GM10248 (cell line): Measurements from ENCODE around the gene PET100.

ENCODE experiments used
- CTCF ChIA-PET: fragments of 300-600 bp; sonication (Branson Sonifier 250); formaldehyde crosslinking; extraction: SDS; loops from one replicate; lab custom pipeline; 2021; ENCODE audit warnings: antibody characterized with exemption; lab: Yijun Ruan, JAX
- POLR2A ChIA-PET: fragments of 350-650 bp; sonication (Branson Sonifier 250); formaldehyde crosslinking; extraction: SDS; loops from one replicate; lab custom pipeline; 2020; ENCODE audit warnings: antibody characterized with exemption; lab: Yijun Ruan, JAX
- DNase-seq: peaks from one replicate; pipeline ENCODE4 v3.0.0; 2012; ENCODE audit errors: extremely low spot score
- TF ChIP-seq, protein P1 (sequence below): IDR thresholded peaks from 2 replicates; pipeline ENCODE4 v1.5.1; 2012; ENCODE audit warnings: mild to moderate bottlenecking, low read depth; ENCODE audit errors: extremely low read depth, missing control alignments, control extremely low read depth

Gene PET100

GRCh38 chr19:7597689-7598088 lies 31.9 kb upstream of the PET100 start:
- no peak for DNase-seq
- ChIA-PET CTCF (interaction anchor here (0.9 to 1.6 kb wide), 4 partner anchors 10 to 203 kb away, joined by 3 to 5 read pairs (median 4); no protein-coding TSS in a partner anchor), POLR2A (no interaction called here)
- TF ChIP-seq, protein P1, sequence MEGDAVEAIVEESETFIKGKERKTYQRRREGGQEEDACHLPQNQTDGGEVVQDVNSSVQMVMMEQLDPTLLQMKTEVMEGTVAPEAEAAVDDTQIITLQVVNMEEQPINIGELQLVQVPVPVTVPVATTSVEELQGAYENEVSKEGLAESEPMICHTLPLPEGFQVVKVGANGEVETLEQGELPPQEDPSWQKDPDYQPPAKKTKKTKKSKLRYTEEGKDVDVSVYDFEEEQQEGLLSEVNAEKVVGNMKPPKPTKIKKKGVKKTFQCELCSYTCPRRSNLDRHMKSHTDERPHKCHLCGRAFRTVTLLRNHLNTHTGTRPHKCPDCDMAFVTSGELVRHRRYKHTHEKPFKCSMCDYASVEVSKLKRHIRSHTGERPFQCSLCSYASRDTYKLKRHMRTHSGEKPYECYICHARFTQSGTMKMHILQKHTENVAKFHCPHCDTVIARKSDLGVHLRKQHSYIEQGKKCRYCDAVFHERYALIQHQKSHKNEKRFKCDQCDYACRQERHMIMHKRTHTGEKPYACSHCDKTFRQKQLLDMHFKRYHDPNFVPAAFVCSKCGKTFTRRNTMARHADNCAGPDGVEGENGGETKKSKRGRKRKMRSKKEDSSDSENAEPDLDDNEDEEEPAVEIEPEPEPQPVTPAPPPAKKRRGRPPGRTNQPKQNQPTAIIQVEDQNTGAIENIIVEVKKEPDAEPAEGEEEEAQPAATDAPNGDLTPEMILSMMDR: no peak

DNA sequence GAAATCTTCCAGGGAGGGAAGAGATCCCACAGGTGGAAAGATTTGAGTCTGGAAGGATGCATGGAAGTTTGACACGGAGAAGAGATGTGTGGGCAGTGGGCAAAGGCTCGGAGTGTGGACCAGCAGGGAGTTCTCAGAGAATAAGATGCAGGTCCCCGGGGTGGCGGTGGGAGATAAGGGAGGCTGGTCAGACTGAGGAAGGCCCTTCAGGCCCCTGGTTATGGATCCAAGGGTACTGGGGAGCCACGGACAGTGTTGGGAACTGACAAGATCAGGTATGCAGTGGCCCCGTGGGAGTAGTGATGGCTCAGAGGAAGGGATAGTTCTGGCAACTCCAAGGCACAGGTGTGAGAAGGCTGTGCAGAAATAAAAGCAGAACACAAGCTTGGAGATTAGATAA lies 31.4 kb upstream of the PET100 start:
- DNase-seq: no peak
- TF ChIP-seq, protein P1: no peak
- ChIA-PET POLR2A (no interaction called here), CTCF (interaction anchor here (0.9 to 1.6 kb wide), 4 partner anchors 11 to 202 kb away, joined by 3 to 5 read pairs (median 4); no protein-coding TSS in a partner anchor)

GRCh38 chr19:7600721-7601120 lies 28.9 kb upstream of the PET100 start:
- POLR2A ChIA-PET: no interaction called here
- TF ChIP-seq, protein P1: no peak
- no peak for DNase-seq
- CTCF ChIA-PET: no interaction called here

DNA sequence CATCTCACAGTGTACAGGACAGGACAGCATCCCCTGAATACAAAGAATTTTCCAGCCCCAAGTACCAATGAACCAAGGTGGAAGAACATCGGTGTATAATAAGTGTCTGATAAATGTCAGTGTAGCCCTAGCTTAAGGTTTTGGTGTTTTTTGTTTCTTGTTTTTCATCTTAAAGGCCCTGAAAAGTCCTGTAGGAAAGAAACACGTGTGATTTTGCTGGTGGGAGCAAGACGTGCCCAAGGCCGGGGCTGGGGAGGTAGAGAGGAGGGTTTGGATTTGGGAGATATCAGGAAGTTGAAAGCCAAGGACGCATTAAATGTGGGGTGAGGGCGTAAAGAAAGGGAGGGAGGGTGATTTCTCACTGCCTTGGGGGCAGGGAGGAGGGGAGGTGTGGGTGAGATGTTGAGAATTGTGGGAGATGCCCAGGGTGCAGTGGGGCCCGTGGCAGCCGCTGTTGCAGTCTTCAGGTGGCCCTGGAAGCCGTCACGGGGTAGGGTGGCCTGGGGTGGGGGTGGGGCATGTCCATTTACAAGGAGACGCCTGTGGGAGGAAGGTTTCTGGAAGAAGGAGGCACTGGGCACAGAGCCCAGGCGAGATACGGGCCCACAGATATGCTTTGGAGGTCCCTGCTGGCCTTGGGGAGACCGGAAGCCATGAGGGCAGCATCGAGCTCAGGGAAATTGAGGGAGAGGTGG lies 27.2 kb upstream of the PET100 start:
- POLR2A ChIA-PET: no interaction called here
- DNase-seq: no peak
- TF ChIP-seq, protein P1: no peak
- CTCF ChIA-PET: no interaction called here

DNA sequence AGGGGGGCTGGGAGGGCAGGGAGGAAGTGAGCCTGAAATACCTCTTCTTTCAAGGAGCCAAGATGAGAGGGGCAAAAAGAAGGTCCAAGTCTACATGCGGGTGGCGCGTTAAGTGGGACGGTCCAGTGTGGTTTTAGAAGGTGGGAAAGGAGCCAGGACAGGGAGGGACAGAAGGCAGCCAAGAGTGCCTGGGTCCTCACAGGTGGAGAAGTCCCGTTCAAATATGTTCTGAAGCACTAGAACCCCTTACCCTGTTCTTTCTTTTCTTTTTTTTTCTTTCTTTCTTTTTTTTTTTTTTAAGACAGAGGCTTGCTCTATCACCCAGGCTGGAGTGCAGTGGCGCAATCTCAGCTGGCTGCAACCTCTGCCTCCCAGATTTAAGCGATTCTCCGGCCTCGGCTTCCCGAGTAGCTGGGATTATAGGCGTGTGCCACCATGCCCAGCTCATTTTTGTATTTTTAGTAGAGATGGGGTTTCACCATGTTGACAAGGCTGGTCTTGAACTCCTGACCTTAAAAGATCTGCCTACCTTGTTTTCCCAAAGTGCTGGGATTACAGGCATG lies 26.6 kb upstream of the PET100 start:
- DNase-seq: no peak
- CTCF ChIA-PET: no interaction called here
- POLR2A ChIA-PET: no interaction called here
- TF ChIP-seq, protein P1: no peak

GRCh38 chr19:7603919-7604318 lies 25.7 kb upstream of the PET100 start:
- POLR2A ChIA-PET: no interaction called here

More at GRCh38 chr19:7603919-7604318, 25.7 kb upstream of the PET100 start:
- no peak for DNase-seq
- TF ChIP-seq, protein P1: no peak
- CTCF ChIA-PET: interaction anchor here (0.9 to 1.0 kb wide), 2 partner anchors 37 to 265 kb away, joined by 3 read pairs; no protein-coding TSS in a partner anchor
